Activated CD8-positive, alpha-beta memory T cell treated with anti-CD3 and anti-CD28 coated beads, Interleukin-2, amount 10 ng/mL, durations not matched to agents 7 days and 5 days (primary cell): Measurements from ENCODE around the gene NME3. TPM values are rescaled to one million over a fixed set of nuclear protein-coding genes. Genes with fewer than 3 reads are reported as not detected.
"Not testable (repeated sequence)": the region's sequence is repeated elsewhere in the genome, so short reads cannot be mapped to it uniquely, and the experiment has no call there.

Experiments used
- ATAC-seq: fragments of 150-1000 bp; cut with Tn5 transposase; one replicate; pipeline ENCODE4 v1.10.0; 2021; ENCODE audit warnings: moderate library complexity
- CTCF ChIA-PET: fragments of 350-600 bp; sonication (Branson Sonifier 250); formaldehyde crosslinking; loops from one replicate; lab custom pipeline; 2021; ENCODE audit warnings: antibody characterized with exemption; lab: Charles Lee
- DNase-seq: peaks from one replicate; pipeline ENCODE4 v3.0.0-alpha.2; 2020
- H3K27ac Mint-ChIP-seq: one replicate; pipeline ENCODE4 v1.8.0; 2021; ENCODE audit warnings: mild to moderate bottlenecking, mixed read lengths
- H3K27me3 Mint-ChIP-seq: one replicate; pipeline ENCODE4 v1.8.0; 2021; ENCODE audit warnings: mixed read lengths
- H3K36me3 Mint-ChIP-seq: one replicate; pipeline ENCODE4 v1.8.0; 2021; ENCODE audit warnings: mild to moderate bottlenecking, mixed read lengths
- H3K4me1 Mint-ChIP-seq: one replicate; pipeline ENCODE4 v1.8.0; 2021; ENCODE audit warnings: mixed read lengths
- H3K4me3 Mint-ChIP-seq: one replicate; pipeline ENCODE4 v1.8.0; 2021; ENCODE audit warnings: mild to moderate bottlenecking, moderate library complexity, mixed read lengths
- H3K9me3 Mint-ChIP-seq: one replicate; pipeline ENCODE4 v1.8.0; 2022; ENCODE audit warnings: low read depth, mixed read lengths
- total RNA-seq, 2 experiments: library from RNA; stranded (reverse); gene quantifications; one replicate each; pipeline ENCODE4 v1.2.3, GENCODE V29; 2021

The NME3 gene
- total RNA-seq, 2 experiments from 2014 or later, result 46.0 to 50.4 TPM

GRCh38 chr16:1810106-1810505 is 38.8 kb upstream of the NME3 start:
- no peak for ATAC-seq
- Mint-ChIP-seq H3K27ac (no peak overlapping the region), H3K4me3 (no peak overlapping the region), H3K36me3 (peaks cover 19% of the 10 kb centered on the region), H3K4me1 (no peaks in the 10 kb centered on the region), H3K9me3 (peaks cover 3% of the 10 kb centered on the region), H3K27me3 (no peaks in the 10 kb centered on the region)
- no peak for DNase-seq
- CTCF ChIA-PET, result no interaction called here

DNA sequence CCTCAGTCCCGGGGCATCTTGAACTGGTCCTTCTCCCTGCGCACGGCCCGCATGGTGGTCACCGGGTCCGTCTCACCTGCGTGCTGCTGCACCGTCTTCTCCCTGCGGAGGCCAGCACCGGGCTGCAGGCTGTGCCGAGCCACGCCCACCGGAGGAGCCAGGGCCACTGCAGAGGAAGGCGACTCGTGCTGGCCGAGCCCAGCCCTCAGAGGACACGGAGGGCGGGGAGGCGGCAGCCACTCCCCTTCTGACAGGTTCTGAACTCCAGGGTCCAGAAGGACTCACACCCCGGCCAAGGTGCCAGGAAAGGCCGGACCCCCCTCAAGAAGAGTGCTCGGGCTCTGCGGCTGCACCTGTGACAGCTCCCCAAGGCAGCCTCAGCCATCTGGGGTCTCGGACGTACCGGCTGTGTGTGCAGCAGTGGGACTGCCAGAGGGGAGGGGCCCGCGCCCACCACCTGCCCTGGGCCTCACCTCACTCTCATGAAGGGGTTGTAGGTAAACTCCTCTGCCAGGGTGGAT is 38.0 kb upstream of the NME3 start:
- no peaks in the 10 kb centered on the region for H3K4me1 Mint-ChIP-seq
- no peaks in the 10 kb centered on the region for H3K27me3 Mint-ChIP-seq
- no peak overlapping the region for H3K27ac Mint-ChIP-seq
- no peak for ATAC-seq
- DNase-seq, result no peak
- no peak overlapping the region for H3K4me3 Mint-ChIP-seq
- H3K36me3 Mint-ChIP-seq, result peaks cover 19% of the 10 kb centered on the region
- CTCF ChIA-PET, result no interaction called here
- H3K9me3 Mint-ChIP-seq, result peaks cover 3% of the 10 kb centered on the region

- H3K27ac Mint-ChIP-seq, result no peak overlapping the region
- peaks cover 20% of the 10 kb centered on the region for H3K36me3 Mint-ChIP-seq
- no peak for DNase-seq
- CTCF ChIA-PET, result no interaction called here
- ATAC-seq, result no peak
- peaks cover 3% of the 10 kb centered on the region for H3K9me3 Mint-ChIP-seq
- no peaks in the 10 kb centered on the region for H3K27me3 Mint-ChIP-seq
- H3K4me1 Mint-ChIP-seq, result no peaks in the 10 kb centered on the region
- no peak overlapping the region for H3K4me3 Mint-ChIP-seq
These were observed 37.3 kb upstream of the NME3 start for GRCh38 chr16:1808691-1809090.

GRCh38 chr16:1807626-1808025 is 36.3 kb upstream of the NME3 start:
- Mint-ChIP-seq H3K36me3 (peaks cover 20% of the 10 kb centered on the region), H3K9me3 (peaks cover 3% of the 10 kb centered on the region), H3K27ac (no peak overlapping the region), H3K4me3 (no peak overlapping the region), H3K4me1 (no peaks in the 10 kb centered on the region), H3K27me3 (no peaks in the 10 kb centered on the region)
- ATAC-seq (no peak), DNase-seq (no peak)
- CTCF ChIA-PET, result no interaction called here

DNA sequence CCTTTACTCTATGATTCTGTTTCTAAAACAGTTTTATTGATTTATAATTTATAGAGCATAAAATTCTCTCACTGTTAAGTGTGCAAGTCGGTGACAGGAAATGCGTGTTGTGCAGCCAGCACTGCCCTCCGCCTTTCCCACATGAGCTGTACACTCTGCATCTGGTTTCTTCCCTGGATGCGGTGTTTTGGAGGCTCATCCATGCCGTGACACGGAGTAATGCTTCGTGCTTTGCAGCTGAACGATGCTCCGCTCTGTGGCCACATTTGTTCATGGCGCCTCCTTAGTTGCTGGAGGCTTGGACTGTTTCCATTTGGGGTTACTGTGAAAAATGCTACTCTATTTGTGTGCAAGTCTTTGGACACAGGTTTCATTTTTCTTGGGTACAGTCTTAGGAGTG is 29.4 kb upstream of the NME3 start:
- Mint-ChIP-seq H3K27ac (no peak overlapping the region), H3K4me3 (no peak overlapping the region), H3K27me3 (no peaks in the 10 kb centered on the region), H3K9me3 (peaks cover 13% of the 10 kb centered on the region), H3K36me3 (peaks cover 12% of the 10 kb centered on the region), H3K4me1 (no peaks in the 10 kb centered on the region)
- DNase-seq, result no peak
- CTCF ChIA-PET, result no interaction called here
- no peak for ATAC-seq

- ATAC-seq, H3K4me1 Mint-ChIP-seq, H3K4me3 Mint-ChIP-seq, H3K27me3 Mint-ChIP-seq, CTCF ChIA-PET, H3K36me3 Mint-ChIP-seq, H3K27ac Mint-ChIP-seq, DNase-seq: not testable (repeated sequence)
- peaks cover 13% of the 10 kb centered on the region for H3K9me3 Mint-ChIP-seq
These were observed 27.9 kb upstream of the NME3 start for GRCh38 chr16:1799263-1799662.

- Mint-ChIP-seq H3K4me3 (no peak overlapping the region), H3K4me1 (no peaks in the 10 kb centered on the region), H3K9me3 (peaks cover 8% of the 10 kb centered on the region), H3K36me3 (peaks cover 4% of the 10 kb centered on the region), H3K27me3 (no peaks in the 10 kb centered on the region), H3K27ac (no peak overlapping the region)
- ATAC-seq, result no peak
- DNase-seq, result no peak
- CTCF ChIA-PET, result no interaction called here
These were observed 23.7 kb upstream of the NME3 start for GRCh38 chr16:1794908-1795666.

DNA sequence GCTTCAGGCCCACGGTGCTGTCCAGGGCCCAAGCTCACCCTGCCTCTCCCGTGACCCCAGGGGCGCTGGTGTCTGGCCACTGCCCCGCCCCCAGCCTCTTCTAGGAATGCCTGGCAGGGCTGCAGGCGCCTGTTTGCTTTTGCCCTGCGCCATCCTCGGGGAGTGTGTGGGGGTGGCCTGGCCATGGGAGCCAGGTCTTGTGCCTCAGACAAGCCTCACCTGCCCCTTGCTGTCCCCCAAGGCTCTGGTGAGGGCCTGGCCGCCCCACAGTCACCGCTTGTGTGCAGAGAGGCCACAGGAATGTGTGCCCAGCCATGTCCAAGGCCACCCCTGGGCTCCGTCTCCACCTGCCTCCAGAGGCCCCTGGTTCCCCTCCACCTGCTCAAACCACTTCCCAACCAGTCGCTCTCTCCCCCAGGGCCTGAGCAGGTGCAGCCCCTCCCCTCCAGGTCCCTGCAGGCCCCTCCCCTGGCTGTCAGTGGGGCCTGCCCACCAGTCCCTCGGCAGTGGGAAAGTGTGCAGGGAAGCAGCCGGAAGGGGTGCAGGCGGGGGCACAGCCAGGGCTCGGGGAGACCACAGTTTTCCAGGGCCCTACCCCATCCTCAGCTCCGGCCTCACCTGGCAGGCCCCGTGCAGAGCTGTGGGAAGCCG is 23.0 kb upstream of the NME3 start:
- ATAC-seq, result no peak
- Mint-ChIP-seq H3K4me3 (no peak overlapping the region), H3K27me3 (no peaks in the 10 kb centered on the region), H3K4me1 (no peaks in the 10 kb centered on the region), H3K36me3 (peaks cover 2% of the 10 kb centered on the region), H3K27ac (no peak overlapping the region), H3K9me3 (peaks cover 6% of the 10 kb centered on the region)
- CTCF ChIA-PET, result no interaction called here
- no peak for DNase-seq

- Mint-ChIP-seq H3K4me1 (no peaks in the 10 kb centered on the region), H3K27ac (no peak within 1 kb of the TSS), H3K9me3 (peaks cover 3% of the 10 kb centered on the region), H3K27me3 (no peaks in the 10 kb centered on the region), H3K36me3 (peaks cover 2% of the 10 kb centered on the region), H3K4me3 (no peak within 1 kb of the TSS)
- ATAC-seq (no peak), DNase-seq (no peak)
- CTCF ChIA-PET, result no interaction called here
These were observed 22.4 kb upstream of the NME3 start, which contains the start of gene IGFALS for GRCh38 chr16:1793578-1794220. IGFALS (minus strand) TSS chr16:1793705; CDS start chr16:1793652, 53 bp downstream.

DNA sequence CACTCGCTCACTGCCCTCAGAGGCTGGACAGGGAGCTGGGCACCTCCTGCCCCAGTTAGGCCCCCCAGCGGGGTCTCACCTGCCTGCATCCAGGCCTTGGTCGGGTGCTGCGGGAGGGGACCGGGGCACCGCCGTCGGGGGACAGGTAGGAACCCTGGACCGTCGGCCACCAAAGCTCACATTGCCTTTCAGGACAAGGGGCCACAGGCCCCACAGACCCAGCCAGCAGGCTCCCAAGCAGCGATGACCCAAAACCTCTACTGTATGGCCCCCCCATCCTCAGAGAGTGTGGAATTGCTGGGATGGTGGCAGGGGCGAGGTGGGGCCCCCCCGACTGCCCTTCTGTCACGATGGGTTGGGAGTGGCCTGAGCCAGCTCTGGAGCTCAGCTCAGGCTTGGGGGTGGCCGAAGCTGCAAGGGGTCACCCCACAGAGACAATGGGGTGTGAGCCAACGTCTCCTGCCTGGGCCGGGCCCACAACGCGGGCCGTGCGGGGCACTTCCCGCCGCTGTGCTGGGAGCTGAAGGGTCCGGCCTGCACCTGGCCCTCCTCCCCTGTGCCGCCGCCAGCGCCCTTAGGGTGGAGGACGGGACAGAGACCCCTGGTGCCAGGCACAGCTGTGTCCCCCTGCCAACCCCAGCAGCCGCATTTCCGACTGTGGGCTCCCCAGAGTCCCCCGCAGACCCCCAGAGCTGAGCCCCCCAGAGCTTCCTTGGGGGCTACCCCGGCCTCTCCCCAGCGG is 21.7 kb upstream of the NME3 start:
- ATAC-seq (no peak), DNase-seq (no peak)
- H3K36me3 Mint-ChIP-seq, result peaks cover 2% of the 10 kb centered on the region
- CTCF ChIA-PET, result no interaction called here
- no peak overlapping the region for H3K27ac Mint-ChIP-seq
- H3K9me3 Mint-ChIP-seq, result peaks cover 3% of the 10 kb centered on the region
- H3K27me3 Mint-ChIP-seq, result no peaks in the 10 kb centered on the region
- H3K4me1 Mint-ChIP-seq, result no peaks in the 10 kb centered on the region
- no peak overlapping the region for H3K4me3 Mint-ChIP-seq

GRCh38 chr16:1791943-1792812 is 20.8 kb upstream of the NME3 start:
- CTCF ChIA-PET, result no interaction called here
- DNase-seq (no peak), ATAC-seq (no peak)
- peaks cover under 1% of the 10 kb centered on the region for H3K9me3 Mint-ChIP-seq
- H3K4me1 Mint-ChIP-seq, result no peaks in the 10 kb centered on the region
- H3K27ac Mint-ChIP-seq, result no peak overlapping the region
- no peaks in the 10 kb centered on the region for H3K27me3 Mint-ChIP-seq
- H3K4me3 Mint-ChIP-seq, result no peak overlapping the region
- peaks cover under 1% of the 10 kb centered on the region for H3K36me3 Mint-ChIP-seq

DNA sequence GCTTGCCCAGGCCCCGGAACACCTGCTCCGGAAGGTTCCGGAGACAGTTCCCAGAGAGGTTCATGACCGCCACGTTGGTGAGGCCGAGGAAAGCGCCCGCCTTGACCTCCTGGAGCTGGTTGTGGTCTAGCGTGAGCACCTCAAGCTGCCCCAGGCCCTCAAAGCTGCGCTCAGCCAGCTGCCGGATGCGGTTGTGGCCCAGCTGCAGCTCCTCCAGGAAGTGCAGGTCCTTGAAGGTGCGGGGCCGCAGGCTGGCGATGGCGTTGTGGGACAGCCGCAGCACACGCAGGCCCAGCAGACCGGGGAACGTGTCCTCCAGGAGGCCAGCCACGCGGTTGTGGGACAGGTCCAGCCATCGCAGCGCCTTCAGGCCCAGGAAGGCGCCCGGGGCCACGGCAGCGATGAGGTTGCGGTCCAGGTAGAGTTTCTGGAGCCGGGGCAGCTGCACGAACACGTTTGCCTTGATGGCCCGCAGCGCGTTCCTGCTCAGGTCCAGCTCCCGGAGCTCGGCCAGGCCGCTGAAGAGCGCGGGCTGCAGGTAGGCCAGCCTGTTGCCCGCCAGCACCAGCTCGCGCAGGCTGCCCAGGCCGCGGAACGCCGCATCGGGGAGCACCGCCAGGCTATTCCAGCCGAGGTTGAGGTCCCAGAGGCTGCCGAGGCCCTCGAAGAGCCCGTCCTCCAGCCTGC is 20.1 kb upstream of the NME3 start:
- Mint-ChIP-seq H3K4me3 (no peak overlapping the region), H3K9me3 (no peaks in the 10 kb centered on the region), H3K27me3 (no peaks in the 10 kb centered on the region), H3K27ac (no peak overlapping the region), H3K36me3 (no peaks in the 10 kb centered on the region), H3K4me1 (no peaks in the 10 kb centered on the region)
- DNase-seq (no peak), ATAC-seq (no peak)
- CTCF ChIA-PET, result no interaction called here
